Activated effector memory CD4-positive, alpha-beta T cell treated with anti-CD3 and anti-CD28 coated beads, Interleukin-2, amount 50 U/mL, for 16 hours (primary cell): ENCODE results near the gene LCE1E.

Source experiments
- DNase-seq: peaks from one replicate; pipeline ENCODE4 v3.0.0-alpha.2; 2020

The LCE1E gene, protein sequence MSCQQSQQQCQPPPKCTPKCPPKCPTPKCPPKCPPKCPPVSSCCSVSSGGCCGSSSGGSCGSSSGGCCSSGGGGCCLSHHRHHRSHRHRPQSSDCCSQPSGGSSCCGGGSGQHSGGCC

DNA sequence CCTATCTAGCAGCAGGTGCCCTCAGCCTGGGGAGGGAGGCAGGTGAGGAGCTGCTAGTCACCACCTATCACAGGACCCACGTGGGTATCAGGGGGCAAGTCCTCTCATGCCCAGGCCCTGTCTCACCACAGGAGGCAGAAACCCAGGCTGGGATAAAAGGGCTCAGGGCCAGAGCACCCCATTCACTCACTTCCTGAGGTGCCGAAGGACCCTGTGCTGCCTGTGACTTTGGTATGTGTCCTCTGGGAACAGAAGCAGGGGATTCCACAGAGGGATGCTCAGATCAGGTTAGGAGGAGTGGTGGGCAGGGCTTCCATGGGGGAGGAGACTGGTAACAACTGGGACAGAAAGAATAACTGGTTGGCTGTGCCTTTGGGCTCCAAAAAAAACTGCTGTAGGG is at the start of gene LCE1E:
Gene LCE1E (plus strand): TSS at position 181 of the 400 bp plus-strand sequence. CDS start 1,043 bp downstream, outside the sequence.
- DNase-seq, result no peak

DNA sequence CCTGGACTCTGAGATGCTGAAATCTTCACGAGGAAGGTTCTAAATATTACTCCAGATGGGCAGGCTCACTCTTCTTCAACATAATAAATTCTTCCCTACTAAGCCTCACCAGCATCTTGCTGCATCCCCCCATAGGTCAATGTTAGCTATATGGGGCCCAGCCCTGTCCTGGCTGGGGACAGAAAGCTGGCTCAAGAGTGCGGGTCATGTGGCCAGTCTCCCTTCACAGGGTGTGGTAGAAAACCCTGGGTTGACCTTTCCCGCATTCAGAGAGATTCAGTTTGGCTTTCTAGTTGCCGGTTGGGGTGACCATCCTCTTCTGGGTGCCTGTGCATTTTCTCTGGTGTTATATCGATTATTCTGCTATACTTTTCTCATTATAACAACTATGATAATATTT is 48.1 kb upstream of the LCE1E start:
- DNase-seq, result no peak

DNA sequence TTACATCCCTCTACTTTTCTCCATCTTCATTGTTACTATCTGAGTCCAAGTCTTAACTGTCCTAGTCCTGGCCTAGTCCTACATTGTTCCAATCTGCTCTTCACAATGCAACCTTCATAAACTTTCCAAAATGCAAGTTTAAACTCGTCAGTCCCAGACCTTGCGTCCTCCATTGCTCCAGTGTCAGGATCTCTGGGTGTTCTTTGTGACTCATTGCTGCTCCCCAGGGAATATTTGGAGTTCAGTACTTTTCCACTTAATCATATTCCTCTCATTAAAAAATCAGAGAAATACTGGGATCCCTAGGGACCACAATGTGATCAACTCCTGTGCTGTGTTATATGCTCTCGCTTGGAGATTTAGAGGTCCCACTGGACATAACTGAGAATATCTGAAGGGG is 46.2 kb upstream of the LCE1E start:
- no peak for DNase-seq

DNA sequence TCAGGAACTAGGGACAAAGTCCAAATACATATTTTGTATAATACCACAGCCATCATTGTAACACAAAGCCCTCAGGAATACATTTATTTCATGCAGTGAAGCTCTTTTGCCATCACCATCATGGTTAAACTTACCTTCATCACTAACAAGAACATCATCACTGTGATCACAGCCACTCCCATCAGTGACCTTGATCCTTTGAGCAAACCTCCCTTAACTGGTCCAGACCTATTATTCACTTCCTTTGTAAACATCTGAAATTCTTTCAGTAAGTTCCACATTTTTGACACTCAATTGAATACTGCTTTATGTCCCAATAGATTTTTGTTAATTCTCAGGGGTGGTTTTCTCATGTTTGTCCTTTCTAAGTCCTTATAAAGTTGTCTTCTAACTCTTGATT is 44.4 kb upstream of the LCE1E start:
- no peak for DNase-seq

DNA sequence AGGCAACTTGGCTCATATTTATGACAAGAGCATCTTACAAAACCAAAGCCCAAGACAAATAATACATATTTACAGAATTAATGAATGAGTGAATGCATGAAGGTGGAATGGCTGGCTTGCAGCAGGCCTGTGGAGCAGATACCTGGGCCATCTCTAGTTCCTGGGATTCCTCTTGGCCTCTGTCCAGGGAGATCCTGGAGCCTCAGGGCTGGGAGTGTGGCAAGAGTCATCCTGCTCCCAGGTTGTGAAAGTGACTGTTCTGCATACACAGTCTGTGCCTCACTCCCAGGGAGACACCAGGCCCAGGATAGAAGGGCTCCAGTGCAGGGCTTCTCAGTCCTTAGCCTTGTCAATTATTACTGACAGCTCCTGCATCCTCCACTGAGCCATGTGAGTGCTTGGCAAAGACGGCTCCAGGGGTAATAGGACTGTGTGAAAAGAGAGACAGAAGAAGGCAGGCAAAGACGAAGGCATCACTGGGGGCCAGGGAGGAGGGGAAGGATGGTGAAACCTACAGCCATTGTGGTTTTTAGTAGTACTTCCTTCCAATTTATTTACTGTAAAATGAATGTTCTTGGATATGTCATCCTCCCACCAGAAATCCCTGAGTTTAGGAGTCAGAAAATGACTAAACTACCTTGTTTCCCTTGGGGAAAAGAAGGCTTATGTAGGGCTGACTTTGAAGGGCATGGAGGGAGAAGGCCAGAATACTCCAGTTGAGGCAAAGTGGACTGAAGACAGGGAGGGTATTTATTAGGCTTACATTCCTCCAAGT is 42.5 kb upstream of the LCE1E start:
- no peak for DNase-seq

DNA sequence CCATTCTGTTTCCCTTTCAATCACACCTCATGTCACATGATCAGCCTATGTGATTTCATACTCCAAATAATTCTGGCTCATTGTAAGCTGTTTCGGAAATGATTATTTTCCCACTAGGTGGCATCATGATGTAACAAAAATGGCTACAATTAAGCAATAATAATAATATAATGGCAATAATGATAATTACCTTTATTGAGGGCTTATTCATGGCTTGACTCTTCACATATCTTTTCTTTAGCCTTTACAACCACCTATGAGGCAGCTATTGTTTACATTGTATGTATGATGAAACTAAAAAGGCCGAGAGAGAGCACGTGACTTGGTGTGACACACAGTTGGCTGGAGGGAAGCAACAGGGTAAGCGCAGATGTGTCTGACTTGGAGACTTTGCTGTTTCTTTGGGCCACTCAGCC is 40.8 kb upstream of the LCE1E start:
- DNase-seq, result no peak

DNA sequence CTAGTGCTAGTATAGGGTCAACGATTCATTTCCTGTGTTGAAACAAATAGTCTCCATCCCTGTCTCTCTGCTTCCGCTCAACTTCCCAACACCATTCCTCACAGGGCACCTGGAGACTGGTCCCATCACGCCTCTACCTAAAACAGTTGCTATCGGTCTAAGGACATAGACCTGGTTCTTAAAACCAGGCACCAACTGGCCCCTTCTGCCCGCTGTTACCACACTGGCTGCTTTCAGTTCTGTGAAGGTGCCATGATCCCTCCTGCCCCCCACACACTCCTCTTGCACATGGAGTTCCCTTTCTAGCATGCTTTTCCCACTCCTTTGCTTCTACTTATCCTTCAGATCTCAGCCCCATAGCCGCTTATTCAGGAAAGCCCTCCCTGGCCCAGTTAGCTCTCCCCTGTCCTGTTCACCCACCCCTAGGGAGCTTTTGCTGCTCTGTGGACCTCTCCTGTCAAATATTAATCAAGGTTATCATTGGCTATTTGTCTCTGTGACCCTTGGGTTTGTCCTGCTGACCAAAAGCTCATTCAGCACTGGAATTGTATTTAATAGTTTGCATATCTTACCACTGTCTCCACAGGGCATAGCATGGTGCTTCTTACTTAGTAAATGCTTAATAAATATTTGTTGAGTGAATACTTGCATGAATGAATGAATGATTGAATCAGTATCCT is 40.2 kb upstream of the LCE1E start:
- no peak for DNase-seq

DNA sequence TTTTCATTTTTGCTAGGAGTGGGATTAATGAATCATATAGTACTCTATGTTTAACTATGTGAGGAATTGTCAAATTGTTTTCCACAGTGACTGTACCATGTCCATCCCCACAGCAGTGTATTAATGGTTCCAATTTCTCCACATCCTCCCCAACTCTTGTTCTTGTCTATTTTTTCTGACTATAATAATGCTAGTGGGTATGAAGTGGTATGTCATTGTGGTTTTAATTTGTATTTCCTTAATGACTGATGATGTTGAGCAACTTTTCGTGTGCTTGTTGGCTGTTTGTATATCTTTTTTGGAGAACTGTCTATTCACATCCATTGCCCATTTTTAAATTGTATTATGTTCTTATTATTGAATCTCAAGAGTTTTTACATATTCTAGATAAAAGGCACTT is 38.2 kb upstream of the LCE1E start:
- no peak for DNase-seq

DNA sequence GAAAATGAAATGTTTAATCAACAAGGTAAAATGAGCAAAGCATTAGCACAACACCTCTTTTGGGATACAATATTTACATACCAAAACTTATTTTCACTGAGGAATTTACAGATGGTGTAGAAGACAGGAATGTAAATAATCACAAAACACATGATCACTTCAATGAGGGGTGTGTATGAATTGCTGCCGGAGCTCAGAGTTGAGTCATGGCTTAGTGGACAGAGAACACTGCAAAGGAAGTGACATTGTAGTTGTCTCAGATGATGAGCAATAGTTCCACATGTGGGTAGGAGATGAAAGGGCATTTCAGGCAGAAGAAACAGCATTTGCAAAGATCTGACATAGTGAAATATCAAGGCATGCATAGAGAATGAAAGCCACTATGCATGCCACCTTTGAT is 33.8 kb upstream of the LCE1E start:
- DNase-seq, result no peak

DNA sequence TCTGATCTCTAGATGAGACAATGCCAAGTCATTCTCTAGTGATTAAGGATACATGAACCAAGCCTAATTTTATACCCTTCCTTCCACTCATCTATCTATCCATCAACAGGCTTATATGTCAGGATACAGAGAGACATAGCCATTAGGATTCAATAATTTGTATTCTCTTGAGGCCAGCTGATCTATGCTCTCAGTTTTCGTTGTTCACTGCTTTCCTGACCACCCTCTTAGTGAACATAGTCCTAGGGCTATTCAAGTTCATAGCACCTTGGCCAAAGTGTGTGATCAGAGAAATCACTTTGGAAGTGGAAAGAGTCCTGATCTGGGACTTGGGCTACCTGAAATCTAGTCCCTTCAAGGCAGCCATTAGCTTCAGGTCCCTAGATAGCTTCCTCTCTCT is 32.5 kb upstream of the LCE1E start:
- DNase-seq, result no peak

DNA sequence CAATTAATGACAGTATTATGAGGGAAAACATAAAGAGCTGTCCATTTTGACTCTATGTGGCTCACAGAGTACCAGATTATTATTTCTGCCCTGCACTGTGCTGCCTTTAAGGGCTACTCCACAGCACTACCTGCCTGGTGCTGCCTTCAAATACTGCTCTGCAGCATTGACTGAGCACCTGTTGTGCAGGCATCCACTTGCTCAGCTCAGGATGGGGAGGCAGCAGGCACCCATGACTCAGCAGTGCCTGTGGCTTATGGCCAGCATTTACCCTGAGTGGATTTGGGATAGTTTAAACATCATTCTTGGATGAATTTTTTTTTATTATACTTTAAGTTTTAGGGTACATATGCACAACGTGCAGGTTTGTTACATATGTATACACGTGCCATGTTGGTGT is 29.2 kb upstream of the LCE1E start:
- DNase-seq, result no peak

DNA sequence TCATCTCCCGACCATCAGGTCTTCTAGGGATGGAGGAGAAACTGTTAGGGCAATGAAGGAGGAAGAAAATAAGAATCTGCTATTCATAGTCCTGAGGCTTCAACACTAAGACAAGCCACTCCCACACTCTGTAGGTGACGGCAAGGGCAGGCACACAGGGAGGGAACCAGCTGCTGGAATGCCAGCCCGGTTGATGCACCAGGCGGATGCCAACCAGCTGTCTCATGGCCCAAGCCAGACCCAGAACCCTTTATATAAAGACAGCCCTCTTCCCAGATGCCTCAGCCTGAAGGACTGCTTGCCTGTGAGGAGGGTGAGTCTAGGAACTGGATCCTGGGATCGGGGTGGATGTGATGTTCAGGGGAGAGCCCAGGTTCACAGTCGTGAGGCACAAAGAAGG is 28.3 kb upstream of the LCE1E start, which contains the start of gene KPRP:
Gene KPRP (plus strand): TSS at position 279 of the 400 bp plus-strand sequence. CDS start 1,564 bp downstream, outside the sequence.
- DNase-seq, result no peak

DNA sequence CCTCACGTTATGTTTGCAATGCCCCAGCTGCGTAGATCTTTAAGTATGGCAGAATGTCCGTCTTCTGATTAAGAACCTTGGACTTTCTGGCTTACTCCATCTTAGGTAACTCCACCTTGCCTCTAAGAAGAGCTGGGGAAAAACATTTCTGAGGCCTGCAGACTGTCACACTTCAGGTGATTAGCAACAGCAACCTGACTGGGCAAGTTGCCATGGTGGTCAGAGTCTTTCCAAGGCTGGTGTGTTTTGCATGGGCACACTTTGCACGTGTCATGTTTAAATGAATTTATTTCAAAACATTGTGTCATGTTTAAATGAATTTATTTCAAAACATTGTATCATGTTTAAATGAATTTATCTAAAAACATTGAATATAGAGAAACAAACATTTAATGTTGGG is 27.4 kb upstream of the LCE1E start:
- no peak for DNase-seq

DNA sequence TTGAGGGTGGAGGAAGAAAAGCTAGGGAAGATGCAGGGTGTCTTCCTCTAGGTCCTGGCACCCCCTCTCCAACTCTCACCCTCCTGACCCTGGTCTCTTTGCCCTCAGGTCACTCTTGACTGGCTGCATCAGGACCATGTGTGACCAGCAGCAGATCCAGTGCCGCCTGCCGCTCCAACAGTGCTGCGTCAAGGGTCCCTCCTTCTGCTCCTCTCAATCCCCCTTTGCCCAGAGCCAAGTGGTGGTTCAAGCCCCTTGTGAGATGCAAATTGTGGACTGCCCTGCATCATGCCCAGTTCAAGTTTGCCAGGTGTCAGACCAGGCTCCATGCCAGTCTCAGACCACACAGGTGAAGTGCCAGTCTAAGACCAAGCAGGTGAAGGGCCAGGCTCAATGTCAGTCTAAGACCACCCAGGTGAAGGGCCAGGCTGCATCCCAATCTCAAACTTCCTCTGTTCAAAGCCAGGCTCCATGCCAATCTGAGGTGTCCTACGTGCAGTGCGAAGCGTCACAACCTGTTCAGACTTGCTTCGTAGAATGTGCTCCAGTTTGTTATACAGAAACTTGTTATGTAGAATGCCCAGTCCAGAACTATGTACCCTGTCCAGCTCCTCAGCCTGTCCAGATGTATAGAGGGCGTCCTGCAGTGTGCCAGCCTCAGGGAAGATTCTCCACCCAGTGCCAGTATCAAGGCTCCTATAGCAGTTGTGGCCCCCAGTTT is 26.4 kb upstream of the LCE1E start:
- DNase-seq, result no peak

DNA sequence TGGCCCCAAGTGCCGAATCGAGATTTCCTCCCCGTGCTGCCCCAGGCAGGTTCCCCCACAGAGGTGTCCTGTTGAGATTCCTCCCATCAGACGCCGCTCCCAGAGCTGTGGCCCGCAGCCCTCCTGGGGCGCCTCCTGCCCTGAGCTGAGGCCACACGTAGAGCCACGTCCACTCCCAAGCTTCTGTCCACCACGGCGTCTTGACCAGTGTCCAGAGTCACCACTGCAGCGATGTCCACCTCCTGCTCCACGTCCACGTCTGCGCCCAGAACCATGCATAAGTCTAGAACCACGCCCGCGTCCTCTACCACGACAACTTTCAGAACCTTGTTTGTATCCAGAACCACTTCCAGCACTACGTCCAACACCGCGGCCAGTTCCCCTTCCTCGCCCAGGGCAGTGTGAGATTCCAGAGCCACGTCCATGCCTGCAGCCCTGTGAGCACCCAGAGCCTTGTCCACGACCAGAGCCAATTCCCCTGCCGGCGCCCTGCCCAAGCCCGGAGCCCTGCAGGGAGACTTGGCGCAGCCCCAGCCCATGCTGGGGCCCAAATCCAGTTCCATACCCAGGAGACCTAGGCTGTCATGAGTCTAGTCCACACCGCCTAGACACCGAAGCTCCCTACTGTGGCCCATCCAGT is 25.4 kb upstream of the LCE1E start:
- DNase-seq, result no peak

DNA sequence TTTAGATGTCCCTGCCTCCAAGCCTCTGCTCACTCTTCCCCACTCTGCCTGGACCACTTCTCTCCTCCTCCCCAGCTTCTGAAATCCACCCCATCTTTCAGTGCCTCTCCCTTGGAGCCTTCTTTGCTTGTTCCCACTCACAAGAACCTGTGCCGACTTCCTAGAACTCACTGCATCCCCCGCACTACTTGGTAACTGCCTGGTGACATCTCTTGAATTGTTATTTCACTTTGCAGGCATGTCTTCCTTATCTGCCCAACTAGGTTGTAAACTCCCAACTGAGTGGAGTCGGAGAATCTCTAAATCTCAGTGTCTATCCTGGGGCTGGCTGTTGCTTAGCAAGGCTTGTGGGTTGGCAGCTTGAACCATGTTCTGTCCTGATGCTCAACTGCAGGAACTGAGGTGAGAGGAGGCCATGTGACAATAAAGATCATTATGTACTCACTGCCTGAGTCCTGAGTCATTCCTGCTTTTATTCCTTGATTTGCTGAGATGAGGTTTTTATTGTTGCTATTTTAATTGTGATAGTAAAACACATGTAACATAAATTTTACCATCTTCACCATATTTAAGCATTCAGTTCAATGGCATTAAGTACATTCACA is 24.3 kb upstream of the LCE1E start:
- DNase-seq, result no peak

DNA sequence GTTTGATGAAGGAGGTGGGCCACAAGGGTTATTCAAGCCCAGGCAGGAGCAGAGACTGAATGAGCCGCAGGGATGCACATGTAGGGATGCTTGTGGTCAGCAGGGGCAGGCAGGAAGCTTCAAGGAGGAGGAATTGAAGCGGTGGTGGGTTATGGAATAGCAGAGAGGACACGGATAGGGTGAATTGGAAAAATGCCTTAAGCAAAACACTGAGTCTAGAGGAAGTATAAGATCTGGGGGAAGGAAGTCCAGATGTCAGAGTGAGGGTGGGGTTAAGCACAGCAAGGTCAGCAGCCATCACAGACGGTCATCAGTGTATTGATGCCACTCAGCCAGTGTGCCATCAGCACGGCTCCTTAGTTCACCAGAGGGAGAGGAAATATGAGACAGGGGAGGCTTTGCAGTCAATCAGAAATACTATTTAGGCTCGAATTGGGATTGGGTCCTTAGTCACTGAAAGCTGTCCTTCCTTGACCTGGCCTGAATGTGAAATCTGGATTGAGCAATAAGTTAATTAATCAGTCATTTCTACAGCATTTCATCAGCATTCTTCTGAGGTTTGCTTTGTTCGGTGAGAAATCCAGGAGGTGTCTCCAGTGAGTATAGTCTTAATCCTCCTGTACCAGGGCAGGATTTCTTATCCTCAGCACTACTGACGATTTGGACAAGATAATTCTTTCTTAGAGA is 17.1 kb upstream of the LCE1E start:
- no peak for DNase-seq

DNA sequence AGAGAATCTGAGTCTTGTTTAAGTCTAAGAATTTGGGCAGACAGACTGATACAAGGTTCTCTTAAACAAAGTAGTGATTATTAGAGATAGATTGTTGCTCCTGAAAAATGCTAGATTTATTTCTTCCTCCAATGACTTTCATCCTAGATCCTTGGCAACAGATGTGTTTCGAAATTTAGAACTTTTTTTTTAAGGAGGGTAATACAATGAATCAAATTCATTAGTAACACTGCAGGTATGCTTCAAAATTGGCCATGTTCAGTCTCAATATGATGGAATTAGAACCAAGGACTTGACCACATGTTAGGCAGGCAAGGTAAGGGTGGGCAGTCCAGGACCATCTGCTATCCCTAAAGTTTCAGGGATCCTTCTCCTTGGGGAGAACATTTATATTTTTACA is 15.6 kb upstream of the LCE1E start:
- DNase-seq, result no peak

DNA sequence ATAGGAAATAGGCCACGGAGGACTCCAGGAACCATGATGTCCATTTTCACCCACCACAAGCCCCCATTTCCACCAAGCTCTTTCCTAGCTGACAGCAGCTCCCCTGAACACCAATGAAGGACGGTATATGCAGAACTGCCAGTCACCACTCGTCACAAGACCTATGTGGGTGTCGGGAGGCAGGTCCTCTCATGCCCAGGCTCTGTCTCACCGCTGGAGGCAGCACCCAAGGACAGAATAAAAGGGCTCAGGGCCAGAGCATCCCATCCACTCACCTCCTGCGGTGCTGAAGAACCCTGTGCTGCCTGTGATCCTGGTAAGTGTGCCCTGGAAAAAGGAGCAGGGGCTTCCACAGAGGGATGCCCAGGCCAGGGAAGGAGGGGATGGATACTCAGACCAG is 11.2 kb upstream of the LCE1E start, which contains the start of gene LCE1F:
Gene LCE1F (plus strand): TSS at position 266 of the 400 bp plus-strand sequence. CDS start 1,232 bp downstream, outside the sequence.
- DNase-seq, result no peak

DNA sequence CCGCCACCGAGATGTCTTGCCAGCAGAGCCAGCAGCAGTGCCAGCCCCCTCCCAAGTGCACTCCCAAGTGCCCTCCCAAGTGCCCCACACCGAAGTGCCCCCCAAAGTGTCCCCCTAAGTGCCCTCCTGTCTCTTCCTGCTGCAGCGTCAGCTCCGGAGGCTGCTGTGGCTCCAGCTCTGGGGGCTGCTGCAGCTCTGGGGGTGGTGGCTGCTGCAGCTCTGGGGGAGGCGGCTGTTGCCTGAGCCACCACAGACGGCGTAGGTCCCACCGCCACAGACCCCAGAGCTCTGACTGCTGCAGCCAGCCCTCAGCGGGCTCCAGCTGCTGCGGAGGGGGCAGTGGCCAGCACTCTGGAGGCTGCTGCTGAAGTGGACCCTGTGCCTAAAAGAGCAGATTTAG is 9.7 kb upstream of the LCE1E start:
- DNase-seq, result no peak

DNA sequence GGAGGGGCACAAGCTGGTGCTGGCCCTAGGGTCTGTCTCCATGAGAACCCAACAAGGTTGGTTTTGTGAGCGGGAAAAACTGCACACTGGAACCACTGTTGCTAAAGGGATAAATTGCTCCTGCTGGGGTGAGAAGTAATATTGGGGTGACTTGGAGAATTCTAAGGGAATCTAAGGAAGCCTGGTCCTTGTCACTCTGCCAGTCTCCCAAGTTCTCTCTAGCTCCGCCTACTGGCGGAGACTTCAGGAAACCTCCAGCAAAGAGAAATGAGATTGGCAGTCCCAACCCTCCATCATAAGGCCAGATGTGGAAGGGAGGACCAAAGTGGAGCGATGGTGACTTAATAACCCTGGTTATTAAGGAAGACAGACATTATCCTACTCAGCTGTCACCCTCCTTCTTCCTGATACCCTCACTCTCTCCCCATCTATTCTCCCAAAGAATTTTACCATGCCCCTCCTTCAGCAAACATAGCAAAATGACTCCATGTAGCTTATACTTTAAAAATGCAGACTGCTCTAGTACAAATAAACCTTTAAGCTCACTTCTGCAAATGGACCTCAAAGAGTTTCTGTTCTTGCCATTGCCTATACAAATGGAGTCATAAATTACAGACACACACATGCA is 8.4 kb upstream of the LCE1E start:
- no peak for DNase-seq
